ENCODE results near the gene FOXA2. TPM values are rescaled to one million over a fixed set of nuclear protein-coding genes. Genes with fewer than 3 reads are reported as not detected.
"Not testable (repeated sequence)": the region's sequence is repeated elsewhere in the genome, so short reads cannot be mapped to it uniquely, and the experiment has no call there.

FOXA2 gene
- total and polyA plus RNA-seq, 2 donors from 2014 or later: 0.13 TPM; not detected in 1

GRCh38 chr20:22601361-22602141 lies 17.2 kb upstream of the FOXA2 start:
- Histone ChIP-seq H3K4me3 (ENCODE audit: low read length in 3 of 3) (no peak overlapping the region), H3K27ac (ENCODE audit: low read depth in 2 of 2, low read length in 2 of 2) (no peak overlapping the region), H3K27me3 (ENCODE audit: control insufficient read depth, insufficient read depth, low read length) (no peaks in the 10 kb centered on the region), H3K9ac (ENCODE audit: low read length in 3 of 3) (no peak overlapping the region), H3K4me1 (ENCODE audit: control insufficient read depth in 2 of 3, insufficient read depth in 2 of 3, low read depth in 1 of 3, low read length in 3 of 3) (no peaks in the 10 kb centered on the region), H3K36me3 (ENCODE audit: control insufficient read depth in 2 of 3, insufficient read depth in 3 of 3, low read length in 3 of 3) (no peaks in the 10 kb centered on the region), H3K9me3 (ENCODE audit: control insufficient read depth in 2 of 3, insufficient read depth in 1 of 3, low read length in 3 of 3) (no peaks in the 10 kb centered on the region)
- intact Hi-C loops (cut with DNase I): no loop called here
- DNase-seq: no peak
- no peak for TF ChIP-seq CTCF (IDR thresholded peaks at IDR 0.05; ENCODE audit: borderline replicate concordance, extremely low read depth, insufficient read depth)
- no peak for FAIRE-seq

- H3K4me1 ChIP-seq (ENCODE audit: control insufficient read depth in 2 of 3, insufficient read depth in 2 of 3, low read depth in 1 of 3, low read length in 3 of 3); H3K4me3 ChIP-seq (ENCODE audit: low read length in 3 of 3); intact Hi-C loops (cut with DNase I); H3K27me3 ChIP-seq (ENCODE audit: control insufficient read depth, insufficient read depth, low read length); H3K36me3 ChIP-seq (ENCODE audit: control insufficient read depth in 2 of 3, insufficient read depth in 3 of 3, low read length in 3 of 3); H3K9ac ChIP-seq (ENCODE audit: low read length in 3 of 3); DNase-seq; H3K9me3 ChIP-seq (ENCODE audit: control insufficient read depth in 2 of 3, insufficient read depth in 1 of 3, low read length in 3 of 3); H3K27ac ChIP-seq (ENCODE audit: low read depth in 2 of 2, low read length in 2 of 2); FAIRE-seq: not testable (repeated sequence)
Observed at GRCh38 chr20:22599258-22599657, 14.9 kb upstream of the FOXA2 start.

- TF ChIP-seq CTCF (IDR thresholded peaks at IDR 0.05; ENCODE audit: borderline replicate concordance, extremely low read depth, insufficient read depth): no peak
- intact Hi-C loops (cut with DNase I): no loop called here
- no peaks in the 10 kb centered on the region for H3K4me1 ChIP-seq (ENCODE audit: control insufficient read depth in 2 of 3, insufficient read depth in 2 of 3, low read depth in 1 of 3, low read length in 3 of 3)
- H3K9me3 ChIP-seq (ENCODE audit: control insufficient read depth in 2 of 3, insufficient read depth in 1 of 3, low read length in 3 of 3): no peaks in the 10 kb centered on the region
- H3K9ac ChIP-seq (ENCODE audit: low read length in 3 of 3): no peak overlapping the region
- no peaks in the 10 kb centered on the region for H3K36me3 ChIP-seq (ENCODE audit: control insufficient read depth in 2 of 3, insufficient read depth in 3 of 3, low read length in 3 of 3)
- FAIRE-seq (no peak), DNase-seq (no peak)
- H3K27me3 ChIP-seq (ENCODE audit: control insufficient read depth, insufficient read depth, low read length): peaks cover under 1% of the 10 kb centered on the region
- no peak overlapping the region for H3K27ac ChIP-seq (ENCODE audit: low read depth in 2 of 2, low read length in 2 of 2)
- no peak overlapping the region for H3K4me3 ChIP-seq (ENCODE audit: low read length in 3 of 3)
Observed at GRCh38 chr20:22597303-22597702, 12.9 kb upstream of the FOXA2 start.

DNA sequence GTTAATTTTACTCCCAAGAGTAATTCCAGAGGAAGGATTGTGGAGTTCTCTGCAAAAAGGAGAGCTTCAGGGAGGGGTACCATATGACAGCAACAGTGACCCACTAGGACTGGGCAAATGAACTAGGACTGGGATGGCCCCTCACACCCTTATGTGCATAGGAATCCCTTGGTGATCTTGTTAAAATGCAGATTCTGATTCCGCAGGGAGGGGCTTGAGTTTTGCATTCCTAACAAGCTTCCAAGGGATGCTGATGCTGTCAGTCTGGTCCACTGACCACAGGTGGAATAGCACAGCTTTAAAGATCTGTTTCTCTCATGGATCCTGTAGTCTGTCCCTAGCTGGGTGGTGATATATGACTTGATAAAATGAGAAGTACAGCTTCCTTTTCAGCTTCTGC lies 6.3 kb upstream of the FOXA2 start:
- peaks cover 0 to 2% (median 0%) of the 10 kb centered on the region in 3 donors for H3K4me1 ChIP-seq (ENCODE audit: control insufficient read depth in 2 of 3, insufficient read depth in 2 of 3, low read depth in 1 of 3, low read length in 3 of 3)
- peaks cover 45% of the 10 kb centered on the region for H3K27me3 ChIP-seq (ENCODE audit: control insufficient read depth, insufficient read depth, low read length)
- DNase-seq (no peak), FAIRE-seq (no peak)
- H3K36me3 ChIP-seq (ENCODE audit: control insufficient read depth in 2 of 3, insufficient read depth in 3 of 3, low read length in 3 of 3): no peaks in the 10 kb centered on the region
- no peak overlapping the region for H3K27ac ChIP-seq (ENCODE audit: low read depth in 2 of 2, low read length in 2 of 2)
- intact Hi-C loops (cut with DNase I): no loop called here
- no peak for TF ChIP-seq CTCF (IDR thresholded peaks at IDR 0.05; ENCODE audit: borderline replicate concordance, extremely low read depth, insufficient read depth)
- H3K9me3 ChIP-seq (ENCODE audit: control insufficient read depth in 2 of 3, insufficient read depth in 1 of 3, low read length in 3 of 3): no peaks in the 10 kb centered on the region
- no peak overlapping the region for H3K4me3 ChIP-seq (ENCODE audit: low read length in 3 of 3)
- no peak overlapping the region for H3K9ac ChIP-seq (ENCODE audit: low read length in 3 of 3)

Measured in kidney (tissue), 14 donors.